ENCODE data around the gene ACAT2.

ACAT2 gene

DNA sequence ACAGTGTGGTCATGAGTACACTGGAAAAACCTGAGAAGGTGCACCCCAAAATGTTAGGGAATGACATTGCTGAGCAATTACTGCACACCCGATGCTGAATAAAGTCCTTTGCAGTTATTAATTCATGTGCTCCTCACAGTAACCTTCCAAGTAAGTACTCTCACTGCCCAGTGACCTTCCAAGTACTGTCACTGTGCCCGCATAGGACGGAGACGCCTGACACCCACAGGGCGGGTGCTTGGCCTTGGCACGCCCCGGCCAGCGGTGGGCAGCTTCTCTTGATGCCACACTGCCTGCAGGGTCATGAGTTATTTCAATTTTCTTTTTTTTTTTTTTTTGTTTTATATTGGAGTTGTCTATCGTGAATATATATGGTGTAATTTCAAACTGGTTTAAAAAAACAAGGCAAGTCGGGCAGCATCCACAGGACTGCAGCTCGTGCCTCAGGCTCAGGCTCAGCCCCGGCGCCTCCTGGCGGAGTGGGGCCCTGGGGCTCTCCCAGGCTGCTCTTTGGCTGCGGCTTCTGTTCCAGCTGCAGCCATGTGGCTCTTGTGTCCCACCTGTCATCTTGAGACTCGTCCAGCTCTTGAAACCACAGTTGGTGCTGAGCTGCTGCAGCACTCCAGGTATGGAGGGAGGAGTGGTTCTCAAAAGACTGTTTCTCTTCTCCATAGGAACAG, 65.3 kb downstream of the ACAT2 start:
- CTCF ChIA-PET = no interaction called here
- TF ChIP-seq ZNF558 (tag by site-specific recombination; IDR thresholded peaks at IDR 0.05) (no peak), ZNF350 (tag by site-specific recombination; IDR thresholded peaks at IDR 0.05) (no peak), ZNF48 (tag by site-specific recombination; IDR thresholded peaks at IDR 0.05) (no peak)
- TF ChIP-seq, protein P1, sequence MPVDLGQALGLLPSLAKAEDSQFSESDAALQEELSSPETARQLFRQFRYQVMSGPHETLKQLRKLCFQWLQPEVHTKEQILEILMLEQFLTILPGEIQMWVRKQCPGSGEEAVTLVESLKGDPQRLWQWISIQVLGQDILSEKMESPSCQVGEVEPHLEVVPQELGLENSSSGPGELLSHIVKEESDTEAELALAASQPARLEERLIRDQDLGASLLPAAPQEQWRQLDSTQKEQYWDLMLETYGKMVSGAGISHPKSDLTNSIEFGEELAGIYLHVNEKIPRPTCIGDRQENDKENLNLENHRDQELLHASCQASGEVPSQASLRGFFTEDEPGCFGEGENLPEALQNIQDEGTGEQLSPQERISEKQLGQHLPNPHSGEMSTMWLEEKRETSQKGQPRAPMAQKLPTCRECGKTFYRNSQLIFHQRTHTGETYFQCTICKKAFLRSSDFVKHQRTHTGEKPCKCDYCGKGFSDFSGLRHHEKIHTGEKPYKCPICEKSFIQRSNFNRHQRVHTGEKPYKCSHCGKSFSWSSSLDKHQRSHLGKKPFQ (tag by site-specific recombination; IDR thresholded peaks at IDR 0.05) = no peak
- Histone ChIP-seq H3K9me3 (ENCODE audit: control insufficient read depth, insufficient read depth, low read depth, low read length) (no peaks in the 10 kb centered on the region), H3K4me3 (ENCODE audit: low read depth, low read length) (no peak overlapping the region), H3K27ac (ENCODE audit: extremely low read depth, low read depth, low read length) (no peak overlapping the region), H3K4me1 (ENCODE audit: control insufficient read depth, insufficient read depth, low read length) (no peaks in the 10 kb centered on the region), H3K36me3 (ENCODE audit: control insufficient read depth in 2 of 2, insufficient read depth in 1 of 2, low read length in 2 of 2) (no peaks in the 10 kb centered on the region)
- POLR2A ChIA-PET = interaction anchor here (1.2 kb wide), 1 partner anchor 21 kb away, joined by 3 read pairs; no protein-coding TSS in a partner anchor

DNA sequence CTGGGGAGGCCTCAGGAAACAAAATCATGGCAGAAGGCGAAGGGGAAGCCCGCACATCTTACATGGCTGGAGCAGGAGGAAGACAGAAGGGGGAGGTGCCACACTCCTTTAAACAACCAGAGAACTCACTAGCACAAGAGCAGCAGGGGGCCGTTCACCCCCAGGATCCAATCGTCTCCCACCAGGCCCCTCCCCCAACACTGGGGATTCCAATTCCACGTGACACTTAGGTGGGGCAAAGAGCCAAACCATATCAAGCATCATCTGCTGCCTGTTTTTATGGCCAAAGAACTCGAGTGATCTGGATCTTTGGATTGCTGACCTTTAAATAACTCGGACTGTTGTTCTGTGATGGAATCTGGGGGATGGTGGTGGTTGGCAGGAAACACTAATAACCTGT, 66.2 kb downstream of the ACAT2 start:
- POLR2A ChIA-PET = interaction anchor here (1.2 kb wide), 1 partner anchor 21 kb away, joined by 3 read pairs; no protein-coding TSS in a partner anchor
- Histone ChIP-seq H3K36me3 (ENCODE audit: control insufficient read depth in 2 of 2, insufficient read depth in 1 of 2, low read length in 2 of 2) (no peaks in the 10 kb centered on the region), H3K4me1 (ENCODE audit: control insufficient read depth, insufficient read depth, low read length) (no peaks in the 10 kb centered on the region), H3K9me3 (ENCODE audit: control insufficient read depth, insufficient read depth, low read depth, low read length) (no peaks in the 10 kb centered on the region), H3K27ac (ENCODE audit: extremely low read depth, low read depth, low read length) (no peak overlapping the region), H3K4me3 (ENCODE audit: low read depth, low read length) (no peak overlapping the region)
- TF ChIP-seq ZNF843 (tag by site-specific recombination; IDR thresholded peaks at IDR 0.05) = no peak
- TF ChIP-seq SETDB1 (IDR thresholded peaks at IDR 0.05; ENCODE audit: insufficient read length, low read length) = peak; percentile 30
- peak; percentile 83 for TF ChIP-seq ZNF341 (tag by site-specific recombination; IDR thresholded peaks at IDR 0.05; ENCODE audit: low read depth)
- CTCF ChIA-PET = no interaction called here
